HG02973 (cell line): Measurements from ENCODE around the gene ARHGEF16.

Source experiments
- ATAC-seq: cut with Tn5 transposase; IDR thresholded peaks from one replicate; pipeline ENCODE4 v1.9.1; 2021; ENCODE audit warnings: moderate library complexity; ENCODE audit not compliant: unreplicated experiment

ARHGEF16 gene

GRCh38 chr1:3498986-3499385 lies 44.5 kb downstream of the ARHGEF16 start:
- ATAC-seq, result no peak

DNA sequence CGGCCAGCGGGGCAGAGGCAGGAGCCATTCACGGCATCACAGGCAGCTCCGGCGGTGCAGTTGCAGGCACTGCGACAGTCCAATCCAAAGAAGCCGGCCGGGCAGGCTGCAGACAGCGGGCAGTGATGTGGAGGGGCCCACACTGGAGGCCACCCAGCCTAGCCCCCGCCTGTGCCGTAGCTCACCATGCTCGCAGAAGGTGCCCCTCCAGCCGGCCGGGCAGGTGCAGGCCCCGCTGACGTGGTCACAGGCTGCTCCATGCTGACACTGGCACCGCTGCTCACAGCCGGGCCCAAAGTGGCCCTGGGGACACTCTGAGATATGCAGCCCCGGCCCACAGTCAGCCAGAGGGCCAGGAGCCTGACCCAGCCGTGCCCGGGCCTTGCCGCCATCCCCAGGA lies 45.1 kb downstream of the ARHGEF16 start:
- ATAC-seq, result no peak

DNA sequence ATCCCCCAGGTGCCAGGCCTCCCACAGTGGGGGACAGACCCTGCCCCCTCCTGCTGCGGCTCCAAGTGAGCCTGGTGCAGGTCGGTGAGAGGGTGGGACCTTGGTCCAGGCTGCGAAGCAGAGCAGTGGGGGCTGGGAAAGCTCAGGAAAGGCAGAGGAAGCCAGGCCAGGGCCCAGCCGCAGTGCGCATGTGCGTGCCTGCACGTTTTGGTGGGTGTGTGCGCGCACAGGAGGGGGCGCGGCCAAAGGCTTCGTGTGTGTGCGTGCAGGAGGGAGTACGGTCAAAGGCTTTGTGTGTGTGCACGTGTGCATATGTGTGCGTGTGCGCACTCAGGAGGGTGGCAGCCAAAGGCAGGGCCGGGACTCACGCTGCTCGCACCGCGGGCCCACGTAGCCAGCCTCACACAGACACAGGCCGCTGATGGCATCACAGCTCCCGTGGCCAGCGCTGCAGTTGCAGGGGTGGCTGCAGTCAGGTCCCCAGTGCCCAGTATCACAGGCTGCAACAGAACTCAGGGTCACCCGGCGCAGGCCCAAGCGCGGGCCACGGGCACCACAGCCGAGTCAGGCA lies 45.9 kb downstream of the ARHGEF16 start:
- ATAC-seq, result no peak

GRCh38 chr1:3501437-3501836 lies 47.0 kb downstream of the ARHGEF16 start:
- no peak for ATAC-seq

- ATAC-seq, result no peak
These were observed 47.6 kb downstream of the ARHGEF16 start for GRCh38 chr1:3501856-3502640.

DNA sequence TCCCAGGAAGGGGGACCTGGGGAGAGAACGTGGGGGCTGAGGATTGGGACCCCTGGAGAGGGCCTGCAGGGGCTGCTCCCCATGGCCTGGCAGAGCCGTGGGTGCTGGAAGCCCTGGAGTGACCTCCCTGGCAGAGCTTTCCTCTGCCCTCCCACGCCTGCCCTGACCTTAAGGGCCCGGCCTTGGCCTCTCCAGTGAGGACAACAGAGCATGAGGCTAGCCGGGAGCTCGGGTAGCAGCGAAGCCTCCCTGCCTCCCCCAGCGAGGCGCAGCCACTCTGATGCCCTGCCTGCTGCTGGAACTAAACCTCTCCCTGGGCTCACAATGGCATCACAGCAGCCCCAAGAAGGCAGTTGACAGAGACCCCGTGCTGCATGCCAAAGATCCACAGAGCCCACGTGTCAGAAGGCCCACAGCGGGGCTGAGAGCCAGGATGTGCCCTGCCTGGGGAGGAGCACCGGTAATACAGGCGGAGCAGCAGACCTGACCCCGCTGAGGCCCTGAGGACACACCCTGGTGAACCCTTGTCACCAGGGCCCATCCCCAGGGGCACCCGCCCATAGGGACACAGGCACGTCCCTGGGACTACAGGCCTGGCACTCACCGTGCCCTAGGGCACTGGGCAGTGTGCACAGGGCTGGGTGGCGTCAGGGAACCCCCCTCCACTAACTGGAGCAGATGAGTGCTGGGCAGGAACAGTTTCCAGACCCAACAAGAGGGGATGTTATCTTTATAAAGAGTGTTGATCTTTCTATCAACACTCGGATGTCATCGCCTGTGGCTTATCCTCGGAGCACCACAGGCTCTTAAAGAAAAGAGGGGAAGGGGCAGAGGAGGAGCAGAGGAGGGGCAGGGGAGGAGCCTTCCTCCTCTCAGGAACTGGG lies 48.4 kb downstream of the ARHGEF16 start:
- no peak for ATAC-seq

DNA sequence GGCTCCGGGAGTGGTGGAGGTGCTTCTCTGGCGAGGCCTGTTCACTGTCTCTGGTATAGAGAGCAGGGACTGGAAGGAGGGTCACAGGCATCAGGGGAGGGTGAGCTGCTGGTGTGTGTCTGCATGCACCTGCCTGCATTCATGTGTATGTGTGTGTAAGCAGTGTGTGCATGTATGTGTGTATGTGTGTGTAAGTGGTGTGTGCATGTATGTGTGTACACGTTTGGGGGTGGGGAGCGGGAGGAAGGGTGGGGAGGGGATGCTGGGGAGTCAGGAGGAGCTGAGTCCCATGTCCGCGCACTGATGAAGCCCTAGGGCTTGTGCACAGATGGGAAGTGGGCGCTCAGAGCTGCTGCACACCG lies 49.0 kb downstream of the ARHGEF16 start:
- ATAC-seq, result no peak

- ATAC-seq, result no peak
These were observed 49.8 kb downstream of the ARHGEF16 start for GRCh38 chr1:3504151-3504821.

DNA sequence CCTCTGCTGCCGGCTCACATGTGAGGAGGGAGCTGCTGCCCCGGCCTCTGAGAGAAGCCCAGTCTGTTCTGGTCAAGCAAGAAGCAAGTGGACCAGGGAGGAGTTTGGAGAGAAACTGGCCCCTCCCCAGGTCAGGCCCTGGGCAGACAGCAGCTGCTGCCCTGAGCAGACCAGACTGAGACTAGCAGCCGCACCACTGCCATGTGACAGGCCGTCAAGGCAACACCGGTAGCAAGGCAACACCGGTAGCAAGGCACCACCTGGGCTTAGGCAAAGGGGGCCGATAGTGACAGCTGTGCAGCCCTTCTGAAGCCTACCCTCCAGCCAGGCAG lies 50.3 kb downstream of the ARHGEF16 start:
- no peak for ATAC-seq

GRCh38 chr1:3505161-3505560 lies 50.7 kb downstream of the ARHGEF16 start:
- ATAC-seq, result no peak

- ATAC-seq, result no peak
These were observed 51.6 kb downstream of the ARHGEF16 start for GRCh38 chr1:3506041-3506440.

GRCh38 chr1:3506943-3507342 lies 52.5 kb downstream of the ARHGEF16 start:
- no peak for ATAC-seq

- no peak for ATAC-seq
These were observed 53.3 kb downstream of the ARHGEF16 start for GRCh38 chr1:3507636-3508275.

DNA sequence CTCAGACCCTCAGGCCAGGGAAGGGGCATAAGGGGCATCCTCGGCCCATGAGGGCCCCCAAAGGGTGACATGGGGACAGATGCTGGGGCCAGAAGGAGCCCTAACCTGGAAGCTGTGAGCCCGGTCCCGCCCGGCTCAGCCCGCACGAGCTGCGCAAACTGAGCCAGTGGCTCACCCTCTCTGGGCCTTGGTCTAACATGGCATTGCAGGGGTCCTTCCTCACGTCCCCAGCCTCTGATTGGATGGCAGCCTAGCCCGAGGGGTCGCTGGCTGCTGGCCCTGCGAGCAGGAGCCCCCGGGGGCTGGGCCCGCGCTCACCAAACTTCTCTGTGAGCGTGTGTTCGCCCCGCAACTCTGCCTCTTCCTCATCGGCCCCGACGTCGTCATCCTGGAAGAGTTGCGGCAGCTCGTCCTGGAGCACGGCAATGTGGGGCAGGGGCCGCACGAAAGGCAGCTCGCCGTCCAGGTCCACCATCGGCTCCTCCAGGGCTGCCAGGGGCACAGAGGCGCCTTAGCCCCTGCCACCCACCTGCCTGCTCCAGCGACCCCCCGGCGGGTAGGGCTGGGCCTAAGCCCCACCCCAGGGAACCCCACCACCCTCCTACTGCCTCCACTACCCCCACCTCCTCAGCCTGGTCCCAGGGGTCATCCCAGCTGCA lies 54.4 kb downstream of the ARHGEF16 start:
- ATAC-seq, result no peak

DNA sequence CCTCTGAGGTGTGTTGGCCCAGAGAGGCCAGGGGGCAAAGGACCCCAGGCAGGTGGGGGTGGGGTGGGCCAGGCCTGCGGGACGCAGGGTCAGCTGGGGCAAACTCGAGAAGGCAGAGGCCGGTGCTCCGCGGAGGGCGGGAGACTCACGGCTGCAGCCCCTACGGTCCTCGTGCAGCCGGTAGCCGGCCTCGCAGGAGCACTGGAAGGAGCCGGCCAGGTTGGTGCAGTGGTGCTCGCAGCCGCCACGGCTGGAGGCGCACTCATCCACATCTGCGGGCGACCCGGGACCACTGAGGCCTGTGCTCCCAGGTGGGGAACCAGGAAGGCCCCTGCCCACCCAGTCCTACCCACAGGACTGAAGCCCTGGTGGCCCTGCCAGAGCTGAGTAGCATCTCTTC lies 55.3 kb downstream of the ARHGEF16 start:
- no peak for ATAC-seq

- ATAC-seq, result no peak
These were observed 55.9 kb downstream of the ARHGEF16 start for GRCh38 chr1:3510136-3510955.

GRCh38 chr1:3510956-3511250 lies 56.4 kb downstream of the ARHGEF16 start:
- no peak for ATAC-seq

DNA sequence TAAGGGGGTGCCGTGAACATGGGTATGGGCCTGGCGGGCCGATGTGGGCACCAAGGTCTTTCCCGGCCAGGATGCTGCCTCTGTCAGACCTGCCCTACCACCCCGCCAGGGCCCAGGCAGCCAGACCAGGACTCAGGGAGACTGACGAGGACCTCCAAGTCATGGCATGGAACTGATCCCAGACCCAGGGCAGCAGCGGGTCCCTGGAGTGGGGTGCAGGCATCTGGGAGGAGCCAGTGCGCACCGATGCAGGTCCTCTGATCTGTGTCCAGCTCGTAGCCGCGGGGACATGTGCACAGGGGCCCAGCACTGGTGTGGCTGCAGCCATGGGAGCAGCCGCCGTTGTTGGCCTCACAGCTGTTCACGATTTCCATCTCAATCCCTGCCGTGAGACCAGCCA lies 56.8 kb downstream of the ARHGEF16 start:
- ATAC-seq, result no peak

- no peak for ATAC-seq
These were observed 57.4 kb downstream of the ARHGEF16 start for GRCh38 chr1:3511856-3512255.

DNA sequence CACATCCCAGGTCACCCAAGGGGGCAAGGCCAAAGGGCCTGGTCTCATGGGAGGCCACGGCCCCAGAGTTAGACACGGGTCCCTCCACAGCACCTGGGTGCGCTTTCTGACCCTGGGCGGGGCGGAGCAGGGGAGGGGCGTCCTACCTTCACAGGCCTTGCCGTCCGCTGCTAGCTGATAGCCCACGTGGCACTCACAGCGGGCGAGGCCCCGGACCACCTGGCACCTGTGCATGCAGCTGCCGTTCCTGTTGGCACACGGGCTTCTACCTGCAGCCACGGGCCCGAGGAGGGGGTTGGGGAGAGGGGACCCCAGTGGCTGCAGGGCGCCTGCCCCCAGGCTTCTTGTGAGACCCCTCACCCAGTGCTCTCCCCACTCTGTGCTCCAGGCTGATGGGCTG lies 59.9 kb downstream of the ARHGEF16 start:
- no peak for ATAC-seq
